OCI-M1 (cell line): ENCODE measurements around the gene S100A8.
"Not testable (repeated sequence)": the region's sequence is repeated elsewhere in the genome, so short reads cannot be mapped to it uniquely, and the experiment has no call there.

Experiments used
- DNase-seq: peaks from one replicate; lab custom pipeline; 2025; lab: John Stamatoyannopoulos, UW

S100A8 gene

DNA sequence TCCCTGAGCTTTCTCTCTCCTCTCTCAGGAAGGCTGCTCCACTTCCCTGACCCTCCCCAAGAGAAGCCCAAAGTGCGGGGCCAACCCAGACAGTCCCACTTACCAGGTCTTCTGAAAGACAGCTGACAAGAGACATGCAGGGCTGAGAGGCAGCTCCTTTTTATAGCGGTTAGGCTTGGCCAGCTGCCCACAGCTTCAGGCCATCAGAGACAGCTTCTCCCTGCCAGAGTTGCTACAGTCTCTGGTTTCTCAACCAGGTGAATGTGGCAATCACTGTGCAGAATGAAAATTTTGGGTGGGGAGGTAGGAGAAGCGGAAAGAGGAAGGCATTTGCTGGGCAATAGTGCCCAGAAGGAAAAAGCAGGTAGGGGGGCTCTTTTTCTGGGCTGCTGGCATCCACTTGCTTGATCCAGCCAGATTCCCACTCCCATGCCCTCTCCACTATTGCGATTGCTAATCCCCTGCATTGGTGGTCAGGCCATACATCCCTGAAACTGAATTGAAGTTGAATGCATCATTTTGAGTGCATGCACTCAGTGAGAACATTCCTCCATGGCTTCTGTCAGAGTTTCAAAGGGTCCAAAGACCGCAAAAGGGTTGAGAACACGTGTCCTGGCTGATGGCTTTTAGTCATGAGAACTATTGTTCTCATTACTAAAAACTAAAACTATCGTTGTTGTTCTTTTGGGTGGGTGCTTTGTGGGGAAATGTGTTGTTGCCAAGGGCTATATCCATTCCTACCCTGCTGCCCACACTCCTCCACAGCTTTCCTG is at the start of gene S100A8:
Gene S100A8 (minus strand): TSS at position 136 of the 773 bp plus-strand sequence. CDS start 538 bp downstream, outside the sequence.
- peak; percentile 70 for DNase-seq

DNA sequence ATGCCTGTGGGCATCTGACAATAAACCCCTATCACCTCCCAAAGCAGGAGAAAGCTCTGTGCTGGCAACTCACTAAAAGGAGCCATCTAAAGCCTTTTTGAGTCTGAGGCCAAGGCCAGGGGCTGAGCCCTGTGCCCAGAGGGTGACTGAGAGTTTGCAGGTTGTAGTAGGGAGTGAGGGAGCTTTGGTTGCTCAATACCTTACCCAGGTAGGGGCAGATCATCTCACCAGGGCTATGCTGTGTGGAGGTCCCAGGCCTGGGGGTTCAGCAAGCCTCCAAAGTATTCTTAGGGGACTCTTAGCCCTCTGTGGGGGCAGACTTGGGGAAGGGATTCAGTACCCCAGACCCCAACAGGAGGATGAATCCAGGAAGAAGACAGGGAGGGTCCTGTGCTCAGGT is 48.4 kb upstream of the S100A8 start:
- no peak for DNase-seq

DNA sequence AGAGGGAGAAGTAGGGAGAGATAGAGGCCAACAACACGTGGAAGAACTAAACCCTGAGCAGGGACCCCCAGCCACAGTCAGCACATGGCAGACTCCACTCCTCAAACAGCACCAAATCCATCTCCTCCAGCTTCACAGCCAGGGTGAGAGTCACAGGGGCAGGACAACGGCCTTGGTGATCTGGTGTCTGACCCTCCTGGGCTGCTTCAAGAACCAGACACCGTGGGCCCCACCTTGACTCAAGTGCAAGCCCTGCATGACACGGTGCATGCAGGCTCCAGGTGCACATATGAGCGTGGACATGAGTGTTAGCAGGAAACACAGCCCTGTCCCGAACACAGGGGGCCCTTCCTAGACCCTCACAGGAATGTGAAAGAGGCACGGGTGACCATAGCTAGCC is 47.7 kb upstream of the S100A8 start:
- no peak for DNase-seq

DNA sequence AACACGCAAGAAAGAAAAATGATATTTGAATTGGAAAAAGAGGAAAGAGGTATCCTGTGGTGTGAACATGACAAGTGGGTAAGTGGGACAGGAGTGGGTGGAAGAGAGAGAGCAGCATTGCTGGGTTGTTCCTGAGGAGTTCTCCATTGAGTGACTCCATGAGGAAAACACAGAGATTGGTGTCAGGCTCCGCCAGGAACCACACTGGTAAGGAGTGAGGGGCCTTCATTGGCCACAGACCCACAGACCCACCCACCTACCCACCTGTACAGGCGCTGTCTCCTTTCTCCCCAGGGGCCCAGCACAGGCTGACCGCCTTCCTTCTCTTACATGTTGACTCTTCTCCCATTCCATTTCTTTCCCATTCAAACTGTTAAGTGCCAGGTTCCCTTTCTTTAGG is 46.4 kb upstream of the S100A8 start:
- no peak for DNase-seq

DNA sequence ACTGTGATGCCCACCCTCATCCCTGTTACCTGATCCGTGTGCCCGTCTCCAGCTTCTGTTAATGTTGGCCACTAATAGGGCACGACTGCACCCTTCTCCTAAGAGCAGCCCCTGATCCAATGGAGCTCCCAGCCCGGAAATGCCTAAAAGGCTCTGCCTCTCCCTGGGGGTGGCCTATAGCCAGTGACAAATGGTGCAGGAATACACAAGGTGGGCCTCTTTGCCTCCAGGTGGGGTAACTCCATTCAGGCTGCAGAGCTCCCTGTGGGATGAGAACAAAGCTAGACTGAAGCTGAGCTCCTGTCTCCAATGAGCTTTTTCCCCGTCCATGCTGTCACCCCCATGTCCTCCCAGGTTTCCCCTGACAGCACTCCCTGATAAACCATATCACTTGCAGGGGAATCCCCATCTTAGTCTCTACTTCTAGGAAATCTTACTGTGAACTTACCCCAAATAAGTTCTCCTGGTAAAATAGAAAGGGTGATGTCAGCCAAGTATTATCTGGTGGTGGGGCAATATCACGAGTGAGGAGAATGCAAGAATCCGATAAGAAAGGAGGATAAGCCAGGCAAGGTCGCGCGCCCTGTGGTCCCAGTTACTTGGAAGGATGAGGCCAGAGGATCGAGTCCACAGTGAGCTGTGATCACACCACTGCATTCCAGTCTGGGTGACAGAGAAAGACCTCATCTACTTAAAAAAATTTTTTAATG is 44.0 kb upstream of the S100A8 start:
- DNase-seq, result peak; percentile 95

DNA sequence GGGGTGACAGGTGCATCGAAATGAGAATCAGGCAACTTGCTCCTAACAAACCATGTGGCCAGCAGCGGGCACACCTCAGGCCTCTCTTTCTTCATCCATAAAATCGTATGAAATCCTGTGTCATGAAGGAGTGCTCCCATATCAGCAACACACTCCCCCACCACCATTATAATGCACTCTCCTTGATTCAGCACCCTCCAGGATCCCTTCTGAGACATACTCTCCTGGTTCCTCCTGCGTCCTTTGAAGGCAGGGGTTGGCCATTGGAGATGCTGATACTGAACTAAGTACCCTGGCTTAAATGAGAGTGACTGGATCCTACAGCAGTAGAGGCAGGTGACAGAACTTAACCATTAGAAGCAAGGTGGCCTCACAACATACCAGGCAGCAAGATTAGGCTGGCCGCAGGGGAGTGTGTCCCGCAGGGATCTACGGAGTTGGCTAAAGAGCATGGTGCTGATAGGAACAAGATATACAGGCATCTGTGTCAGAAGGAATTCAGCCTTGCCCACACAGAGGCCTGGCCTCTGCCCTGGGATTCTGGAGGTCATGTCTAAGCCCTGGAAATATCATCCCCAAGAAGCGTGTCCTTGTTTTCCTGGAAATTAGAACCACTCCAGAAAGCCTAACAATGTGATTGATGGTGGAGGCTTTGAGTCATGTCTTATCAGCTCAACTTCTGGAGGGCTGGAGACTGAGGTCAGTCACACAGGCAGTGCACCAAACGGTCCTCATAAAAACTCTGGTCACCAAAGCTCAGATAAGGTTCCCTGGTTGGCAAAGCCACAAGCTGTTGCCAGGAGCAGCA is 42.2 kb upstream of the S100A8 start:
- DNase-seq, result peak; percentile 97

DNA sequence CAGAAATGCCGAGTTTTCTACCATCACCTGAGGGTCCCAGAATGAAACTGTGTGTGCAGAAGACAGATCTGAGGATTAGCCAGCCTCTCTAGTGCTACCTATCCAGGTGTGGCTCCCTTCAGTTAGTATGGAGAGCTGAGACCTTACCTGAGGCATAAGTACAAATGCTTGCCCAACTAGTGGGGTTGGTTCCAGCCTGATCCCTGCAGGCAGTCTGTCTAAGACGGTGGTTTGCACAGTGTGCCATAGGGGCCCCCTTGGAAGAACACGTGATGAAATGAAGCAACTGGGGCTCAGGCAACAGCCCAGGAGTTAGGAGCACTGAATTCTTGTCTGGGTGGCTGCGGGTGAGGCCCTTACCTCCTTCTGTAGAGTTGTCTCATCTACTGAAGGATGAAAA is 41.1 kb upstream of the S100A8 start:
- no peak for DNase-seq

DNA sequence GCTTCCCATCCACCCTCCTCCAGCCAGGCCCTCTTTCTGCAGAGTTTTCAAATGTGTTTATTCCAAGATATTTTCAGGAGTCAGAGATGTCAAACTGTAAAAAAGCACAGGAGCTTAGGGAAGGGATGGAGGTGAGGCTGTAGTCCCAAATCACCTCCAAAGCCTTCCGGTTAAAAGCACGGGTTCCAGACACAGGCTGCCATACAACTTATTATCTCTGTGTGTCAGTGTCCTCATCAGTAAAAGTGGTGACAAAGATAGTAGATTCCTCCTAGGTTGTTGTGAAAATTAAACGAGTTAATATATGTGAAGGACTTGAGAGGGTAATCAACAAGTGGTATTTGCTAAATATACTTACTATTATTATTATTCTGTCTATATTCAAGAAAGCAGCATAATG is 40.6 kb upstream of the S100A8 start:
- DNase-seq, result peak; percentile 30

DNA sequence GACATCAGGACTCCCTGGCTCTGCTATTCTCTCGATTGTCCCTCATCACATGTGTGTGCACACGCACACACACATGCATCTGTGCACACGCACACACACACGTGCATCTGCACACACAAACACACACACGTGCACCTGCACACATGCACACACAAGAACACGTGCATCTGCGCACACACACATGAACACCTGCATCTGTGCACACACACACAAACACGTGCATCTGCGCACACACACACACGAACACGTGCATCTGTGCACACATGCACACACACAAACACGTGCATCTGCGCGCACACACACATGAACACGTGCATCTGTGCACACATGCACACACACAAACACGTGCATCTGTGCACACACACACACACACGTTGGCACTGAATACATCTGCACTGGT is 40.1 kb upstream of the S100A8 start:
- no peak for DNase-seq

DNA sequence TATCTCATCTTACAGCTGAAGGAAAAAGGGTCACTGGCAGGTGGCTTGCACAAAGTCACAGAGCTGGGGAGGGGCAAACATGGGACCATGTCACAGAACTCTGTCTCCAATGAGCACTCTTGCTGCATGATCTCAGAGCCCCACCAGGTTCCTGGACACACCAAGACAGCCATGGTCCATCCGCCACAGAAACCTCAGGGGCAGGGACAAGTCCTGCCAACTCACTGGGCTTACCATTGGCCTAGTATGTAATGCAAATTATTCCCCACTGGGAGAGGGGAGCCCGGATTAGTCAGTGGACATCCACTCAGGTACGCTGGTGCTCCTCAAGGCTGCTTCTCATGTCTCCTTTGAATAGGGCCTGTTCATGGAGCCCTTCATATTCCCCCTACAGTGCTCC is 39.7 kb upstream of the S100A8 start:
- DNase-seq, result no peak

DNA sequence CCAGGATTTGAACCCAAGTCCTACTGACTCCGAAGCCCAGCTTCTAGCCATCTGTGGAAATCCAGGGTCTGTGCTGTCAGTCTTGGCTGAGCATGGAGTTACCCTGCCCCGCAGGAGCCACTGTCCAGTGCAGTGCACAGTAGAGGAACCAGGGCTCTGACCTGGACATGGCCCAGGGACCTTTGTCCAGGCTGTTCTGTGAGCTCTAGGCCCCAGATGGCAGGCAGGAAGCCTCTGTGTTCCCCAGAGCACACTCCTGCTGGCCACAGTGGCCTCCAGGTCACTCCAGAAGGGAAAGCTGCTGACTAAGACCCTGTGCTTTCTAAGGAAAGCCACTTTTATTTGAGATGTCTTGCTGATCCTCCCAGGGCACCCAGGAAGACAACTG is 39.3 kb upstream of the S100A8 start:
- DNase-seq, result no peak

DNA sequence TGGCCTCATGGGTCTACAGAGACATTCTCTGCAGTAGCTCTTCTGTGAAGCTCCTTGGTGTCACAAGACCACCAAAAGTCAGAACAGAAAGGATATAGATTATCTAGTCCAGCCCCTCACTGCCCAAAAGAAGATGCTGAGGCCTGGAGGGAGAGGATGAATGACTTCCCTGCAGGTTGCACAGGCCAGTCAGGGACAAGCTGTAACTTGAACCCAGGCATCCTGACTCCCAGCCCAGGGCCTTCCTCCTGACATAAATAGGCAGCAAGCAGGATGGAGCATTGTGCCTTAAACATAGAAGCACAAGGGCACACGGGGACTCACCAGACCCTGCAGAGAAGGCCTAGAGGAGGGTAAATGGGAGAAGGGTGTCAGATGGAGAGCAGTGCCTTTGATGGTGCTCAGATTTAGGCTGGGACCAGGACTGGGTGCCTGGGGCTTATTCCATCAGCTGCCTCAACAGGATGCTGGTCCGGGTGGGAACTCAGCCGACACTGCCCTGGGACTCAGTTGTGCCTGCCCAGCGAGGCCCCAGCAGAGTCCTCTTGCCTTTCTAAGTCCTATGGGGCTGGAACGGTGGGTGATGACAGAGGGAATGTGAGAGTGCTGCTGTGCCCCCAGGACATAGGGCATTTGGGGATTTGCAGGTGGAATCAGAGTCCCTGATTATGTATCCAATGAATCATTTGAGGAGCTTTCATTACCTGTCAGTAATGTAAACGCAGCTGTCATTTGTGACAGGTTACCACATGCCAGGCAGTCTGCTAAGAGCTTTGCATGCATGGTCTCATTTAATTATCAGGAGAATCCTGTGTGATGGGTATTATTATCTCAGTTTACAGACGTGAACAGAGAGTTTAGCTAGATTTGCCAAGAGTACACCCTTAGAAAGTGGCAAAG is 38.6 kb upstream of the S100A8 start:
- DNase-seq, result no peak

DNA sequence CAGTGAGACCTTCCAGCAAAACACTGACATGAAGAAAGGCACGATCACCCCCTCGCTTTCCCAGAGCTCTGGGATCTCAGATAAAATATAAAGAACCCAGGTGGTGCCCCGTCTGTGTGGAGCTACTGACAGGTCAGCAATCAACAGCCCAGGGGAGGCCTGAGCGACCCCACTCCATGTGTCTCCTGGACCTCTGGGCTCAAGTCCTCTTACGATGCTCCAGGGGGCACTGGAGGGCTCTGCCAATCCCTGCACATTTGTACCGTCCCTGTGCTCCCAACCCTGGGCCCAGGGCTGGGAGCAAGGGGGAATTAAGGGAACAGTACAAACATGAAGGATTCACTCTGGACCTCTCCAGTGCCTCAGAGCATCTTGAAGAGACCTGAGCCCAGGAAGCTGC is 37.9 kb upstream of the S100A8 start:
- DNase-seq, result no peak

DNA sequence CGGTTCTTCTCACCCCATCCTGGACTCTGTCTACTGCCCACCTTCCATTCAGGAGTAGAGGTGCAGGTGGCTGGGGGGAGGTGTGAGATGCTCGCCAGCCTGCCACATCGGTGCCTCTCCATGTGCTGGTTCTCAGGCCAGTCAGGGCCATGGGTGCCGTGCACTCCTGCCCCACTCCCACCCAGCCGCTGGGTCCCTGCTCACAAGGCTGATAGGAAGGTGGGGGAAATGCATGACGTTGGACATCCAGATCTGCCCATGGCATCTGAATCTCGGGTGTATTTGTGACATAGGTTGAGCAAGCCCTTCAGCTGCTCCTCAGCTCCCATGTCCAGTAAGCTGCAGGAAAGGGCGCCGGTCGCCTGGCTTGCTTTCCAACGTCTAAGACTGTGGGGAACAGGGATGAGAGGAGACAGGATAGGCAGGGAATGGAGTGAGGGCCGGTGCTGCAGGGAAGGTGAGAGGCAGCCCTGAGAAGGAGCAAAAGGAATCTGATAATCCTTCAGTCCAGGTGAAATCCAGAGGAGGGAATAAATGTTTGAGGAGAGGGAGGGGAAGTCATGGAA is 37.3 kb upstream of the S100A8 start:
- DNase-seq, result no peak

DNA sequence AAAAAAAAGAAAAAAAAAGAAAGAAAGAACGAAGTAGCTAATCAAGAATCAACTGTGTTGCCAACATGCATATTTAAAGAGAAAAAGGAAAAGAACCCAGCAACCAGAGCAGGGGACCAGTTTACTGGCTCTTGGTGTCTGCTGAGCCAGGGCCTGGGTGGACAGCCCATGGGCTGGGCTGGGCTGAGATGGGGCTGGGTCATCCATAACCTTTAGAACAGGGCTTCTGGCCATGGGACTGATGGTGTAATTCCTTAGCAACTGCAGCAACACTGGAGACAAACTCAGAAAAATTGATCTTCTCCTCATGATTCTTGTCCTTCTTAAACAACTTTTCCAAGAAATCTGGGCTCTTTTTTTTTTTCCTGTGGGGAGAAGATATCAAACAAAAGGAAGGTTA is 35.9 kb upstream of the S100A8 start:
- DNase-seq, result no peak

DNA sequence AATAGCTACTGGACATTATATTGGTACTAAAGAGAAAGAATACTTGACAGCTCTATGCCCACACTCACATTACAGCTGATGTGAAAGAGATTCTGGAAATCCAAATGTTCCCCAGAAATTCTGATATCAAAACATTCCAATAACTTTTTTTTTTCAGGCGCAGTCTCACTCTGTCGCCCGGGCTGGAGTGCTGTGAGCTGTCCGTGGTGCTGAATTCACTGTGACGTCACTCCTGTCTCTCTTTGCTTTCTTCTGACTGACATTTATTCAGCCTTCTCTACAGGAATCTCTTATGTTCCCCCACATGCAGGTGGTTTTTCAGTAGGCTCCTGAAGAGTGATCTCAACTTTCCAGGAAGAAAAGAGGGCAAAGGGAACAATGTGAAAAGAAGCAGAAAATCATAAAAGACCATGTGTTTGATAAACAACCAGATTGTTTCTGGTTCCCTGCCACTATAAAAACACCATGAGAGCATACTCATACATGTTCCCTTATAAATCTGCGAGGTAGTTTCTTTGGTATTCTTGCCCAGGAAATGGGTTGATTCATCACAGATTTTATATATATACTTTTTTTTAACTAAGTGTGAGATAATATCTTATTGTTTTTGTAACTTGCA is 31.7 kb upstream of the S100A8 start:
- DNase-seq, result peak; percentile 86

DNA sequence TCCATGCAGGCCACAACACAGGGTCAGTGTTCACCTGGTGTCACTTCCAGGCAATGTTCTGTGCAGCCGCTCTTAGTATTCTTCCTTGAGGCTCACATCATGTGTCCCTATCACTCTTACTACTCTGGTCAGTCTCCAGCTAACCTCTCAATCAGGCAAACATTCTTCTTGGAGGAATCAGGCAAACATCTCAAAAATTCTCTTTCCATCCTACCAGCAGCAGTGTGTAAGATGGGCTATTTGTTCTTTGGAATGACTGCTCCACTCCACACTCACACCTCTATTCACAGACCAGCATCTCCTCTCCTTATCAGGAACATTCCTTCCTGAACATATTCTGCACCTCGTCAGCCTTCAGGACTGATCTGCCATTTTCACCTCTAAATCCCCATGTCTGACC is 29.4 kb upstream of the S100A8 start:
- no peak for DNase-seq

DNA sequence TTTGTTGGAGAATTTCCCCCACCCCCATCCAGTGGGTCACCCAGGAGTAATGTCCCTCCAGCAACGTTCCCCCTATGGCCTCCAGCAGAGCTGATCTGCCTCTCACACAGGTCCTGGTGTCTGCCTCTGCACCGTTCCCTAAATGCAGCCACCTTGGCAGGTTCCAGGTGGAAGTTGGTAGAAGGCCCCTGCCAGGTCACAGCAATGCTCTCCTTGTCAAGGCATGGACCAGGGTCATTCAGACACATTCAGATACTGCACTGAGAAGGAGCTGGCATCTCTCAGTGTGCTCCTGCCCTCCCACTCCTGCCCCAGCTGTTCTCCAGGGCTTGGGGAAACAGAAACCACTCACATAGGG is 28.5 kb upstream of the S100A8 start:
- DNase-seq, result not testable (repeated sequence)

DNA sequence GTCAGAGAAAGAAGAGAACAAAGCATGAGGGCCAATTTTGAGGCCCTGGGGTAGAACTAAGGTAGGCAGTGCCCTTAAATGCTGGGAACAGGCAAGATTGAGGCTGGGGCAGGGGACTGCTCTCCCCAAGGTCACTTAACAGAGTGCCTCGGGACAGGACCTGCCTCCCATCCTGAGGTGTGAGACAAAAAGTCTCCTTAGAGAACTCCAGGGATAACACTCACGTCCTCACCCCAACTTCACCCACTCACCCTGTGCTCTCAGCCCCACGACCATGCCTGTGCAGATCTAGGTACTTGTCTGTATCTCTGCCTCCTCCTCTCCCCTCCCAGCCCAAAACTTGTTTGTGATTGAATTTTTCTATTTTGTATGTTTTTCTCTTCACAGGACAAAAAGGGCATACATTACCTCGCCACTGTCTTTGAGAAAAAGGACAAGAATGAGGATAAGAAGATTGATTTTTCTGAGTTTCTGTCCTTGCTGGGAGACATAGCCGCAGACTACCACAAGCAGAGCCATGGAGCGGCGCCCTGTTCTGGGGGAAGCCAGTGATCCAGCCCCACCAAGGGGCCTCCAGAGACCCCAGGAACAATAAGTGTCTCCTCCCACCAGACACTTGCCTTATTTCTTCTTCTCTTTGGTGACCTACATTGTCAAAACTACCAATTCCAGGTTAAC is 28.0 kb upstream of the S100A8 start:
- not testable (repeated sequence) for DNase-seq

DNA sequence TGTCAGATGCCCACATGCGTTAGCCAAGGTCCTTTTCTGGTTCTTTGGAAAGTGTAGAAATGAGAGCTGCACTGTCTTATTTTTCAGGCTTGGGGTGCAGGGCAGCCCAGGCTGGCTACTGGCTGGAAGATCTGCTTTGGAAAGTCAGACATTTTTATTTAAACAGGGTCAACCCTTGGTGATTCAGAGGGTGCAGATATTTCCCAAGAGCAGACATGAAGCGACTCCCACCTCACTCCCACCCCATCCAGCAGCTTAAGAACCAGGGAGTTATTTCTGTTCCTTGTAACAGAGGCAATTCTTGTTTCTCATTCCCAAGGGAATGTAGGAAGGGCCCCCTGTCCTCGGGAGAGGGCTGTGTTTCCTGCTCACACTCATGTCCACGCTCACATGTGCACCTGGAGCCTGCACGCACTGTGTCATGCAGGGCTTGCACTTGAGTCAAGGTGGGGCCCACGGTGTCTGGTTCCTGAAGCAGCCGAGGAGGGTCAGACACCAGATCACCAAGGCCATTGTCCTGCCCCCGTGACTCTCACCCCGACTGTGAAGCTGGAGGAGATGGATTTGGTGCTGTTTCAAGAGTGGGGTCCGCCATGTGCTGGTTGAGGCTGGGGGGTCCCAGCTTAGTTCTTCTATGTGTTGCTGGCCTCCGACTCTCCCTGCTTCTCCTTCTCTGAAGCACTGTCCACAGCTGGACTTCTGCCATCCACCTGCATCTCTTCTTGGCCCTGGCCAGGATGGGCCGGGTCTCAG is 26.4 kb upstream of the S100A8 start:
- DNase-seq, result no peak
